ENCODE data around the gene DNTTIP2. TPM values are rescaled to one million over a fixed set of nuclear protein-coding genes. Genes with fewer than 3 reads are reported as not detected.

The DNTTIP2 gene
- polyA plus RNA-seq, 2 of the 4 experiments (the other 2 are of a cell fraction), result 41.5 to 42.0 TPM

- H3K27ac ChIP-seq, result peak overlapping the region; percentile 96 to 100
- POLR2A ChIA-PET, result interaction anchor here (1.0 to 2.7 kb wide), 2 partner anchors 55 to 114 kb away, joined by 3 to 11 read pairs; no protein-coding TSS in a partner anchor
- H3K4me2 ChIP-seq, result peak overlapping the region; percentile 91
- TF ChIP-seq BCL3 (IDR thresholded peaks at IDR 0.05) (0 out of 3 replicates have a peak, but pooled peaks have one; percentile 8), JUNB (IDR thresholded peaks at IDR 0.05) (no peak), PHF8 (IDR thresholded peaks at IDR 0.05; ENCODE audit: borderline replicate concordance, low read depth) (peak; percentile 13; the same call in 1 of the 2 replicates)
- ATAC-seq (peak; percentile 47 to 59), DNase-seq (ENCODE audit: low read depth in 1 of 2, low spot score in 1 of 2) (peak; percentile 15 to 40), FAIRE-seq (no peak)
- H3K9me3 ChIP-seq, result 0 out of 3 replicates have a peak, but pooled peaks cover 4% of the 10 kb centered on the region
- CTCF ChIA-PET, result interaction anchor here (0.6 to 2.1 kb wide), 20 partner anchors 11 to 427 kb away, joined by 3 to 15 read pairs (median 4); no protein-coding TSS in a partner anchor
- peaks cover 22% of the 10 kb centered on the region for H3K4me1 ChIP-seq
- peak overlapping the region; percentile 92 for H3K4me3 ChIP-seq
- WGBS (ENCODE audit: missing lambda C conversion rate), result under 1% methylated on average over 24 of the region's 49 CpGs
Measured at GRCh38 chr1:93908394-93909145, 29.6 kb upstream of the DNTTIP2 start.

- ATAC-seq, result peak in 1 of 2 experiments; percentile 40; a peak in 3 of 6 replicates
- CTCF ChIA-PET, result interaction anchor here (1.0 to 1.2 kb wide), 2 partner anchors 14 to 428 kb away, joined by 3 to 5 read pairs; no protein-coding TSS in a partner anchor
- peaks cover 30% of the 10 kb centered on the region for H3K4me1 ChIP-seq
Measured at GRCh38 chr1:93907718-93908117, 28.7 kb upstream of the DNTTIP2 start.

GRCh38 chr1:93906480-93906879 is 27.5 kb upstream of the DNTTIP2 start:
- 3% methylated on average over 3 of the region's 3 CpGs for WGBS (ENCODE audit: missing lambda C conversion rate)
- H3K27ac ChIP-seq, result peak overlapping the region; percentile 66 to 96; a peak in 5 of 6 replicates
- no peak for ATAC-seq
- H3K9me3 ChIP-seq, result 0 out of 3 replicates have a peak, but pooled peaks cover 4% of the 10 kb centered on the region
- ChIA-PET POLR2A (no interaction called here), CTCF (no interaction called here)
- no peak for DNase-seq (ENCODE audit: low read depth in 1 of 2, low spot score in 1 of 2)
- peaks cover 42% of the 10 kb centered on the region for H3K4me1 ChIP-seq
- peak overlapping the region; percentile 91 for H3K4me2 ChIP-seq
- no peak for FAIRE-seq
- TF ChIP-seq RCOR1 (IDR thresholded peaks at IDR 0.05; ENCODE audit: low read depth, low read length) (no peak), SREBF2 (IDR thresholded peaks at IDR 0.05) (no peak), HEYL (CRISPR knock-in tag; IDR thresholded peaks at IDR 0.05) (no peak), RNF2 (IDR thresholded peaks at IDR 0.05; ENCODE audit: borderline replicate concordance, low read depth) (no peak), ATOH8 (CRISPR knock-in tag; IDR thresholded peaks at IDR 0.05; ENCODE audit: low read depth) (no peak), FOXS1 (CRISPR knock-in tag; IDR thresholded peaks at IDR 0.05) (no peak), FOSL2 (IDR thresholded peaks at IDR 0.05) (no peak), FOSL2 (CRISPR knock-in tag; IDR thresholded peaks at IDR 0.05) (no peak), SMC3 (IDR thresholded peaks at IDR 0.05) (no peak), HES2 (IDR thresholded peaks at IDR 0.05) (no peak), HDAC2 (IDR thresholded peaks at IDR 0.05) (no peak)
- peak overlapping the region; percentile 92 for H3K4me3 ChIP-seq

More at GRCh38 chr1:93907718-93908117, 28.7 kb upstream of the DNTTIP2 start:
- DNase-seq (ENCODE audit: low read depth in 1 of 2, low spot score in 1 of 2), result peak in 1 of 2 experiments; percentile 47
- H3K9me3 ChIP-seq, result 0 out of 3 replicates have a peak, but pooled peaks cover 4% of the 10 kb centered on the region
- H3K4me2 ChIP-seq, result peak overlapping the region; percentile 91
- TF ChIP-seq MAFK (IDR thresholded peaks at IDR 0.05; ENCODE audit: partially characterized antibody) (no peak), EHF (CRISPR knock-in tag; IDR thresholded peaks at IDR 0.05) (no peak), EHMT2 (IDR thresholded peaks at IDR 0.05; ENCODE audit: low read depth) (no peak), NPAS2 (CRISPR knock-in tag; IDR thresholded peaks at IDR 0.05; ENCODE audit: borderline replicate concordance) (no peak), FOSL2 (IDR thresholded peaks at IDR 0.05) (no peak), FOSL2 (CRISPR knock-in tag; IDR thresholded peaks at IDR 0.05) (no peak), JUN (IDR thresholded peaks at IDR 0.05) (no peak), FOSB (CRISPR knock-in tag; IDR thresholded peaks at IDR 0.05) (no peak), CBX2 (IDR thresholded peaks at IDR 0.05; ENCODE audit: borderline replicate concordance, low read depth) (no peak), ESRRA (IDR thresholded peaks at IDR 0.05; ENCODE audit: borderline replicate concordance, low read length) (no peak), RAD21 (conservative IDR thresholded peaks at IDR 0.05 in 1 of 2, IDR thresholded peaks at IDR 0.05 in 1 of 2) (no peak), NR3C1 (IDR thresholded peaks at IDR 0.05) (no peak)
- TF ChIP-seq, protein P1, sequence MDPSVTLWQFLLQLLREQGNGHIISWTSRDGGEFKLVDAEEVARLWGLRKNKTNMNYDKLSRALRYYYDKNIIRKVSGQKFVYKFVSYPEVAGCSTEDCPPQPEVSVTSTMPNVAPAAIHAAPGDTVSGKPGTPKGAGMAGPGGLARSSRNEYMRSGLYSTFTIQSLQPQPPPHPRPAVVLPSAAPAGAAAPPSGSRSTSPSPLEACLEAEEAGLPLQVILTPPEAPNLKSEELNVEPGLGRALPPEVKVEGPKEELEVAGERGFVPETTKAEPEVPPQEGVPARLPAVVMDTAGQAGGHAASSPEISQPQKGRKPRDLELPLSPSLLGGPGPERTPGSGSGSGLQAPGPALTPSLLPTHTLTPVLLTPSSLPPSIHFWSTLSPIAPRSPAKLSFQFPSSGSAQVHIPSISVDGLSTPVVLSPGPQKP (IDR thresholded peaks at IDR 0.05; ENCODE audit: low read depth, low read length), result no peak
- no peak for FAIRE-seq
- POLR2A ChIA-PET, result interaction anchor here (1.2 kb wide), 1 partner anchor 57 kb away, joined by 6 read pairs; no protein-coding TSS in a partner anchor
- WGBS (ENCODE audit: missing lambda C conversion rate), result 0% methylated on average over 3 of the region's 3 CpGs
- peak overlapping the region; percentile 92 for H3K4me3 ChIP-seq
- peak overlapping the region; percentile 96 to 100 for H3K27ac ChIP-seq

Data from A549 (cell line).